ENCODE measurements around the gene IL1RN. TPM values are rescaled to one million over a fixed set of nuclear protein-coding genes. Genes with fewer than 3 reads are reported as not detected.

Gene IL1RN
- total and polyA plus RNA-seq, 2 of the 13 experiments (the other 11 are each of a cell fraction or from before 2014, with no cell fraction given) = 21.2 to 101 TPM

GRCh38 chr2:113156278-113157117, 29.1 kb downstream of the IL1RN start (continued):
- no peak; the same call in 1 of the 2 replicates for TF ChIP-seq BRF2 (CRISPR knock-in tag; IDR thresholded peaks at IDR 0.05)
- TF ChIP-seq IRF2 (CRISPR knock-in tag; IDR thresholded peaks at IDR 0.05) = 0 out of 2 replicates have a peak, but pooled peaks have one; percentile 15
- TF ChIP-seq TBX2 (CRISPR knock-in tag; IDR thresholded peaks at IDR 0.05; ENCODE audit: borderline replicate concordance) = peak; percentile 72
- TF ChIP-seq TBP (CRISPR knock-in tag; IDR thresholded peaks at IDR 0.05) = no peak
- no peak for TF ChIP-seq ZNF367 (CRISPR knock-in tag; IDR thresholded peaks at IDR 0.05; ENCODE audit: borderline replicate concordance)
- no peak for TF ChIP-seq RBAK (CRISPR knock-in tag; IDR thresholded peaks at IDR 0.05)
- TF ChIP-seq ZUFSP (CRISPR knock-in tag; IDR thresholded peaks at IDR 0.05; ENCODE audit: borderline replicate concordance) = no peak
- TF ChIP-seq MXD3 (CRISPR knock-in tag; IDR thresholded peaks at IDR 0.05) = no peak
- 0 out of 2 replicates have a peak, but pooled peaks have one; percentile 79 for TF ChIP-seq ZNF337 (CRISPR knock-in tag; IDR thresholded peaks at IDR 0.05; ENCODE audit: borderline replicate concordance, low read depth)
- TF ChIP-seq ZHX2 (IDR thresholded peaks at IDR 0.05; ENCODE audit: low read depth) = no peak
- no peak for TF ChIP-seq ZHX2 (CRISPR knock-in tag; IDR thresholded peaks at IDR 0.05; ENCODE audit: borderline replicate concordance)
- no peak for TF ChIP-seq FOXO1 (CRISPR knock-in tag; IDR thresholded peaks at IDR 0.05)
